Keratinocyte (primary cell): ENCODE results near the gene GRIA4. TPM values are rescaled to one million over a fixed set of nuclear protein-coding genes. Genes with fewer than 3 reads are reported as not detected.
A peak's percentile ranks its signal among the peaks of the same experiment; 100 is the strongest.

Experiments
- DNase-seq: peaks from one replicate; pipeline ENCODE4 v3.0.0-alpha.2; 2011; ENCODE audit warnings: low read depth, missing footprints, low spot score
- FAIRE-seq: peaks from 2 replicates; lab custom pipeline; 2011; peaks lifted over from hg19 to GRCh38; lab: Jason Lieb, UNC
- H2AFZ ChIP-seq: 2 replicates; pipeline ENCODE4 v1.6.0; 2012; ENCODE audit warnings: low read length, control low read depth, inconsistent platforms; ENCODE audit not compliant: control insufficient read depth
- H3K27ac ChIP-seq: 2 replicates; pipeline ENCODE4 v1.5.1; 2011; ENCODE audit warnings: low read length; ENCODE audit not compliant: control insufficient read depth, insufficient read depth
- H3K27me3 ChIP-seq: 3 replicates; pipeline ENCODE4 v1.6.0; 2011; ENCODE audit warnings: low read length; ENCODE audit not compliant: control insufficient read depth, insufficient read depth; ENCODE audit errors: extremely low read depth
- H3K36me3 ChIP-seq, 2 experiments: 2 replicates in 1 of 2; 3 replicates in 1 of 2; pipeline ENCODE4 v1.5.1; 2011; ENCODE audit warnings: low read length in 2 of 2, mild to moderate bottlenecking in 1 of 2; ENCODE audit not compliant: control insufficient read depth in 2 of 2, insufficient read depth in 2 of 2; ENCODE audit errors: extremely low read depth in 1 of 2
- H3K4me1 ChIP-seq: 3 replicates; pipeline ENCODE4 v1.5.1; 2011; ENCODE audit warnings: low read length; ENCODE audit not compliant: control insufficient read depth, insufficient read depth; ENCODE audit errors: extremely low read depth
- H3K4me2 ChIP-seq: 3 replicates; pipeline ENCODE4 v1.6.0; 2011; ENCODE audit warnings: low read depth, low read length; ENCODE audit not compliant: control insufficient read depth, insufficient read depth; ENCODE audit errors: extremely low read depth
- H3K4me3 ChIP-seq, 3 experiments: fragments of 200-600 bp in 1 of 3; sonication (generic) in 1 of 3; 2 replicates in 2 of 3; 3 replicates in 1 of 3; pipeline ENCODE4 v1.5.1; 2011 to 2016; ENCODE audit warnings: low read length in 3 of 3, mild to moderate bottlenecking in 3 of 3, control low read depth in 2 of 3, inconsistent platforms in 1 of 3, low read depth in 1 of 3, mixed read lengths in 1 of 3, mixed run types in 1 of 3, moderate library complexity in 1 of 3; ENCODE audit not compliant: control insufficient read depth in 2 of 3, insufficient read depth in 2 of 3; ENCODE audit errors: extremely low read depth in 1 of 3
- H3K79me2 ChIP-seq: 2 replicates; pipeline ENCODE4 v1.6.0; 2012; ENCODE audit warnings: low read length; ENCODE audit not compliant: control insufficient read depth, insufficient read depth
- H3K9ac ChIP-seq: 3 replicates; pipeline ENCODE4 v1.6.0; 2011; ENCODE audit warnings: low read length; ENCODE audit not compliant: control insufficient read depth, insufficient read depth; ENCODE audit errors: extremely low read depth
- H3K9me1 ChIP-seq: 3 replicates; pipeline ENCODE4 v1.6.0; 2011; ENCODE audit warnings: low read length; ENCODE audit not compliant: control insufficient read depth, insufficient read depth; ENCODE audit errors: extremely low read depth
- H3K9me3 ChIP-seq: 2 replicates; pipeline ENCODE4 v1.5.1; 2012; ENCODE audit warnings: low read depth, low read length; ENCODE audit not compliant: control insufficient read depth
- H4K20me1 ChIP-seq: 3 replicates; pipeline ENCODE4 v1.6.0; 2011; ENCODE audit warnings: low read length; ENCODE audit not compliant: control insufficient read depth, insufficient read depth; ENCODE audit errors: extremely low read depth
- CTCF ChIP-seq, 3 experiments: IDR thresholded peaks in 1 of 3; conservative IDR thresholded peaks in 1 of 3; optimal IDR thresholded peaks in 1 of 3; 2 replicates in 2 of 3; 3 replicates in 1 of 3; pipeline versions ENCODE3 to v1.5.1; 2011; ENCODE audit warnings: low read length in 3 of 3, mild to moderate bottlenecking in 3 of 3, moderate library complexity in 2 of 3, control low read depth in 1 of 3, inconsistent platforms in 1 of 3; ENCODE audit not compliant: insufficient read depth in 2 of 3; ENCODE audit errors: extremely low read depth in 1 of 3
- EZH2 ChIP-seq: IDR thresholded peaks from one replicate; pipeline ENCODE4 v1.6.1; 2012; ENCODE audit warnings: inconsistent platforms, mild to moderate bottlenecking, low read length, moderate library complexity
- dilution Hi-C: fragments of 300-500 bp; cut with MboI; formaldehyde crosslinking; loops from one replicate; pipeline ENCODE4 v1.7.0; 2020; ENCODE audit warnings: low sequenced_read_pairs; ENCODE audit not compliant: extremely low pct_ligation_motif_present
- polyA plus RNA-seq, 5 experiments: library from polyadenylated mRNA; depleted of rRNA in 3 of 5; stranded (reverse) in 3 of 5; stranded (forward) in 1 of 5; unstranded in 1 of 5; fragments of >200 nt; gene quantifications; 1 replicate in 1 of 5; 2 replicates in 3 of 5; 3 replicates in 1 of 5; pipeline versions ENCODE4 v1.2.1 to v1.2.3, GENCODE V29; 2011 to 2012; ENCODE audit warnings: missing spikeins in 2 of 5, low read depth in 1 of 5, low replicate concordance in 1 of 5

Gene GRIA4
- polyA plus RNA-seq, 1 donor (not counting 4 experiments of a cell fraction or from before 2014, with no cell fraction given), result not detected

- no peak overlapping the region for H3K4me3 ChIP-seq
- no peaks in the 10 kb centered on the region for H4K20me1 ChIP-seq
- TF ChIP-seq CTCF (optimal IDR thresholded peaks at IDR 0.05 in 1 of 3, IDR thresholded peaks at IDR 0.05 in 1 of 3, conservative IDR thresholded peaks at IDR 0.05 in 1 of 3; ENCODE audit: extremely low read depth in 1 of 3, insufficient read depth in 2 of 3, low read length in 3 of 3) (no peak), EZH2 (no peak)
- DNase-seq, result no peak
- no peak overlapping the region for H3K4me2 ChIP-seq
- no peak for FAIRE-seq
- H3K79me2 ChIP-seq, result no peaks in the 10 kb centered on the region
- H3K9ac ChIP-seq, result no peak overlapping the region
- no peaks in the 10 kb centered on the region for H3K9me3 ChIP-seq
- H3K36me3 ChIP-seq, result no peaks in the 10 kb centered on the region
- no peak overlapping the region for H3K27ac ChIP-seq
- dilution Hi-C loops, result no loop called here
- H2AFZ ChIP-seq, result no peak overlapping the region
- H3K27me3 ChIP-seq, result no peaks in the 10 kb centered on the region
- no peaks in the 10 kb centered on the region for H3K9me1 ChIP-seq
- H3K4me1 ChIP-seq, result no peaks in the 10 kb centered on the region
Measured at GRCh38 chr11:105960252-105961245, 350.7 kb downstream of the GRIA4 start.

GRCh38 chr11:105968021-105968697 is 358.3 kb downstream of the GRIA4 start:
- no peaks in the 10 kb centered on the region for H3K9me3 ChIP-seq
- no peak for DNase-seq
- no peaks in the 10 kb centered on the region for H4K20me1 ChIP-seq
- dilution Hi-C loops, result no loop called here
- no peak overlapping the region for H3K4me3 ChIP-seq
- H3K9ac ChIP-seq, result no peak overlapping the region
- H3K79me2 ChIP-seq, result no peaks in the 10 kb centered on the region
- H3K27me3 ChIP-seq, result no peaks in the 10 kb centered on the region
- TF ChIP-seq CTCF (optimal IDR thresholded peaks at IDR 0.05 in 1 of 3, IDR thresholded peaks at IDR 0.05 in 1 of 3, conservative IDR thresholded peaks at IDR 0.05 in 1 of 3; ENCODE audit: extremely low read depth in 1 of 3, insufficient read depth in 2 of 3, low read length in 3 of 3), result no peak
- TF ChIP-seq EZH2, result no peak
- peak; percentile 36 for FAIRE-seq
- no peaks in the 10 kb centered on the region for H3K36me3 ChIP-seq
- no peaks in the 10 kb centered on the region for H3K9me1 ChIP-seq
- no peak overlapping the region for H3K27ac ChIP-seq
- no peaks in the 10 kb centered on the region for H3K4me1 ChIP-seq
- no peak overlapping the region for H2AFZ ChIP-seq
- H3K4me2 ChIP-seq, result no peak overlapping the region
